ENCODE data around the gene MOB2.

MOB2 gene

DNA sequence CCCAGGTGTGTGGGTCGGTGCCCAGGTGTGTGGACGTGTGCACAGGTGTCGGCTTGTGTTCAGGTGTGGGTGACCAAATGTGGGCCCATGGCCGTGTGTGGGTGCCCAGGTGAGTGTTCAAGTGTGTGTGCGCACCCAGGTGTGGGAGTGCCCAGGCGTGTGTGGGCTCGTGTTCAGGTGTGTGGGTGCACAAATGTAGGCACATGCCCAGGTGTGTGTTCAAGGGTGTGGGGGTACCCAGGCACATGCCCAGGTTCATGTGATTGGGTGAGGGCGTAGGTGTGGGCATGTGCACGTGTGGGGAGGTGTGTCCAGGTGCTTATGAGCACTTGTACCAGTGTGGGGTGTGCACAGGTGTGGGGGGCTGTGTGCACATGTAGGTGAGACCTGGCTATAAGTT, 42.8 kb downstream of the MOB2 start:
- Histone ChIP-seq H4K20me1 (ENCODE audit: insufficient read depth) (no peaks in the 10 kb centered on the region), H3K36me3 (ENCODE audit: insufficient read depth) (no peaks in the 10 kb centered on the region), H3K4me2 (no peak overlapping the region), H3K4me3 (IDR thresholded peaks at IDR 0.05; ENCODE audit: insufficient read depth, low read depth, low read length) (no peak overlapping the region), H2AFZ (ENCODE audit: low read depth) (no peak overlapping the region), H3K27ac (no peak overlapping the region), H3K4me1 (ENCODE audit: low read depth, poor library complexity, severe bottlenecking) (no peaks in the 10 kb centered on the region), H3K9ac (no peak overlapping the region), H3K27me3 (ENCODE audit: insufficient read depth, low read depth) (peaks cover 27% of the 10 kb centered on the region; the same call in 1 of the 2 replicates), H3K79me2 (ENCODE audit: insufficient read depth, low read depth) (no peaks in the 10 kb centered on the region)
- TF ChIP-seq, protein P1, sequence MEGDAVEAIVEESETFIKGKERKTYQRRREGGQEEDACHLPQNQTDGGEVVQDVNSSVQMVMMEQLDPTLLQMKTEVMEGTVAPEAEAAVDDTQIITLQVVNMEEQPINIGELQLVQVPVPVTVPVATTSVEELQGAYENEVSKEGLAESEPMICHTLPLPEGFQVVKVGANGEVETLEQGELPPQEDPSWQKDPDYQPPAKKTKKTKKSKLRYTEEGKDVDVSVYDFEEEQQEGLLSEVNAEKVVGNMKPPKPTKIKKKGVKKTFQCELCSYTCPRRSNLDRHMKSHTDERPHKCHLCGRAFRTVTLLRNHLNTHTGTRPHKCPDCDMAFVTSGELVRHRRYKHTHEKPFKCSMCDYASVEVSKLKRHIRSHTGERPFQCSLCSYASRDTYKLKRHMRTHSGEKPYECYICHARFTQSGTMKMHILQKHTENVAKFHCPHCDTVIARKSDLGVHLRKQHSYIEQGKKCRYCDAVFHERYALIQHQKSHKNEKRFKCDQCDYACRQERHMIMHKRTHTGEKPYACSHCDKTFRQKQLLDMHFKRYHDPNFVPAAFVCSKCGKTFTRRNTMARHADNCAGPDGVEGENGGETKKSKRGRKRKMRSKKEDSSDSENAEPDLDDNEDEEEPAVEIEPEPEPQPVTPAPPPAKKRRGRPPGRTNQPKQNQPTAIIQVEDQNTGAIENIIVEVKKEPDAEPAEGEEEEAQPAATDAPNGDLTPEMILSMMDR (conservative IDR thresholded peaks at IDR 0.05; ENCODE audit: low read depth, low read length), result no peak

DNA sequence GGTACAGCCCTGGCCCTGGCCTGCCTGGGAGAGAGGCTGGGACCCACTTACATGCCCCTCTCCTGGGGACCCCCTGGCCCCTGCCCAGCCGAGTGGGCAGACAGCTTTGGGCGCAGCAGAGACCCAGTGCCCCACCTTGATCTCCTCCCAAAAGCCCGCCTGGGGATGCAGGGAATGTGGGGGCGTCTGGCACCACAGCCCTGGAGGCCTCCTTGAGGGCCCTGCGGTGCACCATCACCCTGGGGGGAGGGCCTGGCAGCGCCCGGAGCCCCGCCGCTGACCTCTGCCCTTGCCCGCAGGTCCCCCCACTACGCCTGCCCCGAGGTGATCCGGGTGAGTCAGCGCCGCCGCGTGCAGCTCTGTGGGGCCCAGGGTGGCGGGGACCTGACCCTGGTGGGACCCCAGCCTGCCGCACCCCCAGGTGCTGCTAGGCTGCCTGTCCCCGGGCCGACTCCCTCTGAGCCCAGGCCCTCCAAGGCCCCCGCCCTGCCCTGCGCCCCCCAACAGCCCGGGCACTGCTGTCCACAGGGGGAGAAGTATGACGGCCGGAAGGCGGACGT, 43.7 kb downstream of the MOB2 start:
- no peak overlapping the region for H3K27ac ChIP-seq
- no peak overlapping the region for H3K4me3 ChIP-seq (IDR thresholded peaks at IDR 0.05; ENCODE audit: insufficient read depth, low read depth, low read length)
- no peak overlapping the region for H3K4me2 ChIP-seq
- H3K36me3 ChIP-seq (ENCODE audit: insufficient read depth), result no peaks in the 10 kb centered on the region
- H2AFZ ChIP-seq (ENCODE audit: low read depth), result no peak overlapping the region
- peaks cover 19% of the 10 kb centered on the region; the same call in 1 of the 2 replicates for H3K27me3 ChIP-seq (ENCODE audit: insufficient read depth, low read depth)
- H3K9ac ChIP-seq, result no peak overlapping the region
- H3K79me2 ChIP-seq (ENCODE audit: insufficient read depth, low read depth), result no peaks in the 10 kb centered on the region
- H4K20me1 ChIP-seq (ENCODE audit: insufficient read depth), result no peaks in the 10 kb centered on the region
- no peaks in the 10 kb centered on the region for H3K4me1 ChIP-seq (ENCODE audit: low read depth, poor library complexity, severe bottlenecking)
- TF ChIP-seq, protein P1 (conservative IDR thresholded peaks at IDR 0.05; ENCODE audit: low read depth, low read length), result no peak

DNA sequence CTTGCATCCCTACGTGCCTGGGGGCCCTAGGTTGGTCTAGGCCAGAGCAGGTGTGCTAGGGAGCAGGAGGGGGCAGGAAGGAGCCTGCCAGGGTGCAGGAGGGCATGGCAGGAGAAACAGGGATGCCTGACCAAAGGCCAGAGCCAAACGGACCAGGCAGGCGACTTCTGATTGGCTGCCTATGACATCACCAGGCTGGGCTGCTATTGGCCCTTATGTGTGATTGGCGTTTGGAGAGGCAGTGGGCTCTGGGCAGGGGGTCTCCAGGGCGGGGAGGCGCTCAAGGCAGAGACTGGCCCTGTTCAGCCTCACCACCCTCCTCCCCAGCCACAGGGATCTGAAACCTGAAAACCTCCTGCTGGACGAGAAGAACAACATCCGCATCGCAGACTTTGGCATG, 44.4 kb downstream of the MOB2 start:
- Histone ChIP-seq H3K36me3 (ENCODE audit: insufficient read depth) (no peaks in the 10 kb centered on the region), H3K4me1 (ENCODE audit: low read depth, poor library complexity, severe bottlenecking) (no peaks in the 10 kb centered on the region), H3K79me2 (ENCODE audit: insufficient read depth, low read depth) (no peaks in the 10 kb centered on the region), H3K9ac (no peak overlapping the region), H4K20me1 (ENCODE audit: insufficient read depth) (no peaks in the 10 kb centered on the region), H3K4me2 (no peak overlapping the region), H3K27me3 (ENCODE audit: insufficient read depth, low read depth) (peaks cover 13% of the 10 kb centered on the region; the same call in 1 of the 2 replicates), H3K4me3 (IDR thresholded peaks at IDR 0.05; ENCODE audit: insufficient read depth, low read depth, low read length) (no peak overlapping the region), H3K27ac (no peak overlapping the region), H2AFZ (ENCODE audit: low read depth) (no peak overlapping the region)
- TF ChIP-seq, protein P1 (conservative IDR thresholded peaks at IDR 0.05; ENCODE audit: low read depth, low read length), result no peak

DNA sequence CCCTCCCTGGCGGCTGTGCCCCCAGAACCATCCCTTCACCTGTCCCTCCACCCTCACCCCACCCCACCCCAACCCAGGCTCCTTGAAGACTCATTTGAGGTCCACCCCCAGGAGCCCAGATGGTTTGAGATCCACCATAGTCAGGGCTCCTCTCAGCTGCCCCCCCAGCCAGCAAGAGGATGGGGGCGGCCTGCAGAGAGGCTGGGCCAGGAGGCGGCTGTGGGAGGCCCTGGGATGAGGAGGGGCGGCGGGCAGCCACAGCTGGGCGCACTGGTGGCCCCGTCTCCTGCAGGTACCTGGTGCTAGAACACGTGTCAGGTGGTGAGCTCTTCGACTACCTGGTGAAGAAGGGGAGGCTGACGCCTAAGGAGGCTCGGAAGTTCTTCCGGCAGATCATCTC, 46.1 kb downstream of the MOB2 start:
- TF ChIP-seq, protein P1 (conservative IDR thresholded peaks at IDR 0.05; ENCODE audit: low read depth, low read length), result no peak
- Histone ChIP-seq H3K27me3 (ENCODE audit: insufficient read depth, low read depth) (peaks cover 8% of the 10 kb centered on the region; the same call in 1 of the 2 replicates), H3K4me3 (IDR thresholded peaks at IDR 0.05; ENCODE audit: insufficient read depth, low read depth, low read length) (no peak overlapping the region), H2AFZ (ENCODE audit: low read depth) (no peak overlapping the region), H3K4me2 (no peak overlapping the region), H4K20me1 (ENCODE audit: insufficient read depth) (no peaks in the 10 kb centered on the region), H3K9ac (no peak overlapping the region), H3K27ac (no peak overlapping the region), H3K79me2 (ENCODE audit: insufficient read depth, low read depth) (no peaks in the 10 kb centered on the region), H3K36me3 (ENCODE audit: insufficient read depth) (no peaks in the 10 kb centered on the region), H3K4me1 (ENCODE audit: low read depth, poor library complexity, severe bottlenecking) (no peaks in the 10 kb centered on the region)
